C1 segment of cervical spinal cord (tissue), 14 donors: ENCODE data around the gene IGF2.

Experiments
- DNase-seq, 14 donors: peaks; one replicate each; lab custom pipeline; 2025; lab: John Stamatoyannopoulos, UW

Gene IGF2

DNA sequence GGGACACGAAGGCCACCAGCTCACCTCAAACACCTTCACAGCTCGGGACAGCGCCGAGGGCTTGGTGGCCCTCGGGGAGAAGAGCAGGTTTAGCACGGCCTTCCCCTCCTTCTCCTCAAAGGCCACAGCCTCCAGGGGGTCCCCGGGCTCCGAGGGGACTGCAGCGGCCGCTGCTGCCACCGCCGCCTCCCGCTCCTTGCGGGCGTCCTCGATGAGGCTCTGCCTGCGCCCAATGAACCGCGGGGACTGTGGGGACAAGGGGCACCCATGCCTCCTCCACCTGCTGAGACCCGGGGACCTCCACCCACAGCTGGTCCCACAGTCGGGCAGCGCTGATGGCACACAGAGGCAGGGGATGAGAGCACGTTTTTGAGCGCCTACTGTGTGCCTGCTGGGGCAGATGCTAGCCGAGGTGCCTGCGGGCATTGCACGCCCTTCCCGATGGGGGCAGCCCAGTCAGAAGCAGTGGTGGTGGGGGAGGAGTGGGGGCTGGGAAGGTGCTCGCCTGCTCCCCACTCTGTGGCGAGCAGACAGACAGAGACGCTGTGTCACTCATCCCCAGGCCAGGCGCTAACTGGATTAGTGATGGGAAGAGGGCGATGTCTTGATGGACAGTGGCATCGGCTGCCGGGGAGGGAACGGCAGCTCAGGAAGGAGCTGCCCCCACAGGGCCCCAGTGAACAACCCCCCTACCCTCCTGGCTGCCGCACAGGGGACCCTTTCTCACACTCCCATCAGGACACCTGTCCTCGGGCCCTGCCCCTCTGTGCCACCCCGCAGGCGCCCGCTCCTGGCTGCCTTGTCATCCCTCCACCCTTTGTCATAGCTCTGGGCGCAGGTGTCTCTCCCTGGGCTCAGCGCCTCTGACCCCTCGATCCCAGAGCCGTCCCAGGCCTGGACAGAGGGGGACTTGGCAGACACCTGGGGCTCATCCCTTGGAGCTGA lies 30.7 kb upstream of the IGF2 start:
- no peak for DNase-seq

DNA sequence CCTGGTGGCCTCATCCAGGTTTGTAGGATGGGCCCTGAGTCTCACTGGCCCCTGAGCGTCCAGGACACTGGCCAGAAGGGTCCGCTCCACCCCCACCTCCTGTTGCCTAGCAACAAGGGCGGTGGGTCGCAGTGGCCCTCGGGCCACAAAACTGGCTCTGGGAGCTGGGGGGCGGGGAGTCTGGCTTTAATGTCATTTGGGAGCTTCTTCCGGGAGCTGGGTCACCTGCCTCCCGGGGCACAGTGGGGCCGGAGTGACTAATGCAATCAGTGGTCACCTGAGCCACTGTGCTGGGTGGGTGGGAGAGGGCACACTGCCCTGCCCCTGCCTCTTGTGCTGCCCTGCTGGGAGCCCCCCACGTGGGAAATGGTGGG lies 29.8 kb upstream of the IGF2 start:
- no peak for DNase-seq

GRCh38 chr11:2168286-2169004 lies 29.3 kb upstream of the IGF2 start:
- DNase-seq = no peak

DNA sequence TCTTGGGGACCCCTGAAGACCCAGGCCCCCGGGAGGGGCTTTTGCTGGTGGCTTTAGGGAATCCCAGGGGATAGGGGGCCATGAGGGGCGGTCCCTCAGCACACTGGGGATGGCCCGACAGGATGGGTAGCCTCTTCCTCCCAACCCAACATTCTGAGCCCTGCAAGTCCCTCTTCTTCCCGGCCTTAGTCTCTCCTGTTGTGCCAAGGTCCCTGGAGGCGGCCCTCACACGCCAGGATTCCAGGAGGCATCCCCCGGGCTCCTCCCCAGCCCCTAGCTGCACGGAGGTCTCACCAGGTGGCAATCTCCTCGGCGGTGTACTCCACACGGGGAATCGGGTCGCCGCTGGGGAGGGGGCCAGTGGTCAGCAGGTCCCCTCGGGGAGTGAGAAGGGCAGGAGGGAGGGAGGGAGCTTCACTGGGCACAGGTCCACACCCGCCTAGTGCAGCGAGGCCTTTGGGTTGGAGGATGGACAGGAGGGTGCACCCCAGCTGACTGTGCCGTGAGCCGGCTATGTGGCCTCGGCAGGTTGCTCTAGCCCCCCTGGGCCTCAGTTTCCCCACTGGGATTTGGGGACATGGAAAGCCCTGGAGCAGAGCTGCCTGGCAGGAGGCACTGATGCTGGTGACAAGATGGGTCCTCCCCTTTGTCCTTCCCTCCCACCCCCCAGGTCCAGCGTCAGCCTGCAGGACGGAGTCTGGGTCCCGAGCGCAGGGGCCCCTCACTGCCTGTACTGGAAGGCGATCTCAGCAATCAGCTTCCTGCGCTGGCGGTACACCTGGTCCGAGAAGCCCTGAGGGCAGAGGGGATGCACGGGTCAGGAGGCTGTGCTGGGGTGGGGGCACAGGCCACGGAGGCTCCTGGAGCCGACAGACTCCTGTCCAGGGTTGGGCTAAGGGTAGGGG lies 28.2 kb upstream of the IGF2 start:
- no peak for DNase-seq

- no peak for DNase-seq
Observed at GRCh38 chr11:2166091-2166851, 27.1 kb upstream of the IGF2 start.

DNA sequence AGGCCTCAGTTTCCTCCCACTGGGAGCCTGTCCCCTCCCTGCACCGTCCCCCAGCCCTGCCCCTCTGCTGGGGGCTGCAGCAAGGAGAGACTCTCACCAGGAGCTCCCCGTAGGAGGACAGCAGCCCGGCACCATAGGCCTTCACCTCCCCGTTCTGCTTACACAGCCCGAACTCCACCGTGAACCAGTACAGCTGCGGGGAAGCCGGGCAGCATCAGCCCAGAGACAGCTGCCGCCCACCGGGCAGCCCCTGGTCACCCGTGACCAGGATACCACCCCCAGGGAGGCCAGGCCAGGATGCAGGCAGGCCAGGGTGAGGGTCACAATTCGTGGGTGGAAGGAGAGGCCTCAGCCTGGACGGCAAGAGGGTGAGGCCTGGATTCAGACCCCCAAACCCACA lies 26.4 kb upstream of the IGF2 start:
- no peak for DNase-seq

GRCh38 chr11:2164861-2165555 lies 25.8 kb upstream of the IGF2 start:
- DNase-seq = no peak

GRCh38 chr11:2164081-2164480 lies 24.9 kb upstream of the IGF2 start:
- DNase-seq = no peak

DNA sequence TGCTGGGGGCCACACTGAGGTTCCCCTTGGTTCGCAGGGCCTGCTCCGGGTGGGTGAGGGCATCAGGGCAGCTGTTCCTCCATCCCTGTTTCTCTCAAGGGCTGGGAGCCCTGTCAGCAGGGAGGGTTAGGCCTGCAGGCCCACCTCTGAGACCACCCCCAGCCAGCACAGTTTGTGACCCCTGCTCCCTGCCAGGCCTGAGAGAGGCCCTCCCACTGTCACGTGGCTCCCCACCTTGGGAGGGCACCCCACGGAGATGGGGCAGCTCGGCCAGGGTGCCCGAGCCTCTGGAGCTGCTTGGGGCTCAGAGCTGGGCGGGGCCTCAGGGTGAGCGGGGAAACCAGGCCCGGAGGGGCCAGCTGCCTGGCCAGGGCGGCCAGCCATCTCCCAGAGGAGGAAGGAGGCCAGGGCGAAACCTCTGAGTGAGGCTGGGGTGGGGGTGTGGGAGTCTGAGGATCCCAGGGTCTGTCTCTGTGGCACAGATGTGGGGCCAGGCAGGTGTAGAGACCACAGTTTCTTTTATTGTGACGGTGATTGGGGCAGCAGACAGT lies 24.3 kb upstream of the IGF2 start:
- no peak for DNase-seq

DNA sequence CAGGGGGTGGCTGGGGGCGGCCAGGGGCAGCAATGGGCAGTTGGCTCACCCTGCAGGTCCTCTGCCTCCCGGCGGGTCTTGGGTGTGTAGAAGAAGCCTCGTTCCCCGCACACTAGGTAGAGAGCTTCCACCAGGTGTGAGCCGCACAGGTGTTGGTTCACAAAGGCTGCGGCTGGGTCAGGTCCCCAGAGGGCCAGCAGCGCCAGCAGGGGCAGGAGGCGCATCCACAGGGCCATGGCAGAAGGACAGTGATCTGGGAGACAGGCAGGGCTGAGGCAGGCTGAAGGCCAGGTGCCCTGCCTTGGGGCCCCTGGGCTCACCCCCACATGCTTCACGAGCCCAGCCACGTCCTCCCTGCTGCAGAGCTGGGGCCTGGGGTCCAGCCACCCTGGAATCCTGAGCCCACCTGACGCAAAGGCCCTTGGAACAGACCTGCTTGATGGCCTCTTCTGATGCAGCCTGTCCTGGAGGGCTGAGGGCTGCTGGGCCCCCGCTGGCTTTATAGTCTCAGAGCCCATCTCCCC lies 21.6 kb upstream of the IGF2 start, which contains the start of gene INS:
TSS of gene INS (minus strand) at position 474 of the 524 bp plus-strand sequence. CDS start at position 236, 238 bp downstream.
- DNase-seq = no peak

DNA sequence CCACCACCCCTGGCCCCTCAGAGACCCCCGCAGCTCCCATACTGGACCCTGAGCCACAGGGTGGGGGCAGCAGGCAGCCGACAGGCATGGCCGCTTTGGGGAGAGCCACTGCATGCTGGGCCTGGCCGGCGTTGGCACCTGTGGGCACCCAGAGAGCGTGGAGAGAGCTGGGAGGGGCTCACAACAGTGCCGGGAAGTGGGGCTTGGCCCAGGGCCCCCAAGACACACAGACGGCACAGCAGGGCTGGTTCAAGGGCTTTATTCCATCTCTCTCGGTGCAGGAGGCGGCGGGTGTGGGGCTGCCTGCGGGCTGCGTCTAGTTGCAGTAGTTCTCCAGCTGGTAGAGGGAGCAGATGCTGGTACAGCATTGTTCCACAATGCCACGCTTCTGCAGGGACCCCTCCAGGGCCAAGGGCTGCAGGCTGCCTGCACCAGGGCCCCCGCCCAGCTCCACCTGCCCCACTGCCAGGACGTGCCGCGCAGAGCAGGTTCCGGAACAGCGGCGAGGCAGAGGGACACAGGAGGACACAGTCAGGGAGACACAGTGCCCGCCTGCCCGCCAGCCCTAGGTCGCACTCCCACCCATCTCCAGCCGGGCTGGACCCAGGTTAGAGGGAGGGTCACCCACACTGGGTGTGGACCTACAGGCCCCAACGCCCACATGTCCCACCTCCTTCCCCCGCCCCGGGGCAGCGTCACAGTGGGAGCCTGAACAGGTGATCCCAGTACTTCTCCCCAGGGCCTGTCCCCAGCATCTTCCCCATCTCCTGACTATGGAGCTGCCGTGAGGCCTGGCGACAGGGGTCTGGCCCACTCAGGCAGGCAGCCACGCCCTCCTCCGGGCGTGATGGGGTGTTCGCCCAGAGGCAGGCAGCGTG lies 20.6 kb upstream of the IGF2 start:
- DNase-seq = no peak

GRCh38 chr11:2158966-2159365 lies 19.8 kb upstream of the IGF2 start:
- DNase-seq = no peak

DNA sequence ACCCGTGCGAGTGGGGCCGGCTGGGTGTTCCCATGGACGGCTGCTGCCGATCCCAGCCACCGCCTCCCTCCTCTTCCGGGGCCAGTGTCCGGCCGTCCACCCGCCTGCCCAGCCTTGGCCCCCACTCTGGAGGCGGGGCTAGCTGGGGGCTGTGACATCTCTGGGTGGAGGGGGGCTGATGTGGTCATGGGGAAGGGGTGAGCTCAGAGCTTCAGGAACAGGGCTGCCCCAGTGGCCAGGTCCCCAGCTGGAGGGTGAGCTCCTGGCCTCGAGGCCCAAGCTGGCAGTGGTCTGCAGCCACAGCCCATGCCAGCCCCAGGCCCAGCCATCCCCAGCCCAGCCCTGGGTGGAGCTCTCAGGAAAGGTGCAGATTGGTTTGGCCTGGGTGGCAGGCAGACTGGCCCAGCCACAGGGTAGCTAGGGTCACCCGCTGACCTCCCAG lies 19.1 kb upstream of the IGF2 start:
- DNase-seq = no peak

DNA sequence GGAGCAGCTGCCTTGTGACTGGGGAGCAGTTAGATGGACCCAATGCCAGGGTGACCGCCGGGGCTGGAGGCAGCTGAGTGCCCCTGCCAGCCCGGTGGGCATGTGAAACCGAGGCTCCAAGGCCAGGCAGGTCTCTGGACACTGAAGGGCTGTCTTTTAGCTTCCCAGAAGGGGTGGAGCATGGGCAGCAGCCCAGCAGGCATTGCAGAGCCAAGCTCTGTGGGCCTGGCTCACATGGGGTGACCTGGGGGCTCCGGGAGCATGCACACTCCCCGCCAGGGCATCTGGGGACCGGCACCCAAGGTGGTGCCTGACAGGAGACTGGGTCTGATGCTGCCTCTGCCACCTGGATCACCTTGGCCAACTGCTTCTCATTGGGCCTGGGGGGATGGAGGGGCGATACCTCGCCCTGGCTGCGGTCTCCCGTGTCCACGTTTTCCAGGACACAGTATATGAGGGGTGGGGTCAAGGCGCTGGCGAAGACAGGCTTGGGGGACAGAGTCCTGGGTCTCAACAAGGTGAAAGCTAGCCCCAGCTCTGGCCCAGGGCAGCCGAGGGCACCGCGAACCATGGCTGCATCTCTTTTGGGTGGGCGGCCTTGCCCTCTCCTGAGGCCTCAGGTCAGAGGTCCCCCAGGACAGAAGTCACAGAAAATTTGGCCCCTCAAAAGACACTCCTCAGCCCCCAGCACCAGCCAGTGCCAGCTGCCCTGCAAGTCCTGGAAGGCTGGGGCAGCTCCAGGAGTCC lies 18.3 kb upstream of the IGF2 start:
- DNase-seq = peak in 6 of 14 donors; percentile 8 to 57 (median 21)

DNA sequence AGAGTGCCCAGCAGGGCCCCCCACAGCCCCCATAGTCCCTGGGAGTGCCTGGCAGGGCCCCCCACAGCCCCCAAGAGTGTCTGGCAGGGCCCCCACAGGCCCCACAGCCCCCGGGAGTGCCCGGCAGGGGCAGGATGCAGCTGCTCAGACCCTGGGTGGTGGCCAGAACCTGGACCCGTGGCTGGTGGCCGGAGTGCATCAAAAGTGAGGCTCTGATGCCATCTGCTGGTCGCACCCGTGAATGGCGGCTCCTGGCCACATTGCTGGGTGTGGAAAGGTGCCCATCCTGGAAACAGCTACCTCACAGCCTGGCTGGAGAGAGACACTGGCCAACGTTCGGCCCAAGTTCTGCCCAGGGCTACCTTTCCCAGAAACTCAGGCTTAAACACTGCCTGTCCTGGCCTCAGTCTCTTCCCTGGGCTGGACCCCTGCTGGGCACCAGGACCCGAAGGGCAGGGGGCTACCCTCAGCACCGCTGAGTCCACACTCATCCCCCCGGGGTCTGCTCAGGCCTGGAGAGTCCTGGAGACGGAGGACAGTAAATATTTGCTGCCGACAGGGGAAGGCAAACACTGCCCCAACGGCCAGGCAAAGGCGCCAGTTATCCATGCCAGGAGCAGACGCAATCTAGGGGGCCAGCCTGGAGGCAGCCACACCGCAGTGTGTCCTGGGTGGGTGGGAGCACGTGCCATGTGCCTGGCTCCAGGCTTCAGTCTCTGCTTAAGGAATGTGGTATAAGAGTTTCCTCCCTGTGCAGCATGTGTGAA lies 17.4 kb upstream of the IGF2 start:
- DNase-seq = peak in 12 of 14 donors; percentile 1 to 58 (median 19)

GRCh38 chr11:2155511-2155910 lies 16.3 kb upstream of the IGF2 start:
- DNase-seq = no peak

GRCh38 chr11:2154889-2155288 lies 15.7 kb upstream of the IGF2 start:
- no peak for DNase-seq
